WTC11 (cell line): ENCODE data around the gene PDE6B. TPM values are rescaled to one million over a fixed set of nuclear protein-coding genes. Genes with fewer than 3 reads are reported as not detected.

Experiments used
- ATAC-seq: fragments of 200-7000 bp; cut with Tn5 transposase; 2 replicates; pipeline ENCODE4 v1.10.0; 2021; ENCODE audit warnings: mild to moderate bottlenecking, moderate library complexity
- CTCF ChIA-PET: fragments of 300-600 bp; sonication (Branson Sonifier 250); formaldehyde crosslinking; loops from one replicate; lab custom pipeline; 2021; ENCODE audit warnings: antibody characterized with exemption; lab: Charles Lee
- POLR2A ChIA-PET: fragments of 350-600 bp; sonication (Branson Sonifier 250); formaldehyde crosslinking; loops from one replicate; lab custom pipeline; 2021; ENCODE audit warnings: antibody characterized with exemption; lab: Charles Lee
- DNase-seq: peaks from one replicate; pipeline ENCODE4 v3.0.0; 2021; ENCODE audit warnings: low spot score
- H3K27ac Mint-ChIP-seq: 2 replicates; pipeline ENCODE4 v1.8.0; 2021; ENCODE audit warnings: mixed read lengths
- H3K27me3 Mint-ChIP-seq: 2 replicates; pipeline ENCODE4 v1.8.0; 2021; ENCODE audit warnings: low read depth, mild to moderate bottlenecking, moderate library complexity, mixed read lengths
- H3K36me3 Mint-ChIP-seq: 2 replicates; pipeline ENCODE4 v1.8.0; 2021; ENCODE audit warnings: mixed read lengths
- H3K4me1 Mint-ChIP-seq: 2 replicates; pipeline ENCODE4 v1.8.0; 2022; ENCODE audit warnings: mixed read lengths
- H3K4me3 Mint-ChIP-seq: 2 replicates; pipeline ENCODE4 v1.8.0; 2021; ENCODE audit warnings: mild to moderate bottlenecking, moderate library complexity, mixed read lengths
- H3K9me3 Mint-ChIP-seq: 2 replicates; pipeline ENCODE4 v1.8.0; 2021; ENCODE audit warnings: mixed read lengths
- ATF3 ChIP-seq: sonication (generic); formaldehyde crosslinking; conservative IDR thresholded peaks from 2 replicates; pipeline ENCODE4 v1.8.1; 2022; ENCODE audit warnings: mild to moderate bottlenecking, missing genetic modification reagents
- CREB1 ChIP-seq: sonication (generic); formaldehyde crosslinking; IDR thresholded peaks from 2 replicates; pipeline ENCODE4 v1.8.0; 2023; ENCODE audit warnings: mild to moderate bottlenecking, missing genetic modification reagents
- EMX1 ChIP-seq: fragments of 250-450 bp; sonication (Bioruptor Pico); IDR thresholded peaks from 2 replicates; pipeline ENCODE4 v1.8.0; 2021; ENCODE audit warnings: mild to moderate bottlenecking
- GABPB1 ChIP-seq: sonication (generic); formaldehyde crosslinking; IDR thresholded peaks from 2 replicates; pipeline ENCODE4 v1.8.1; 2023; ENCODE audit warnings: mild to moderate bottlenecking, missing genetic modification reagents
- GRHL2 ChIP-seq: fragments of 250-450 bp; sonication (Bioruptor Pico); IDR thresholded peaks from 2 replicates; pipeline ENCODE4 v1.8.0; 2022; ENCODE audit warnings: mild to moderate bottlenecking, moderate library complexity; ENCODE audit not compliant: insufficient replicate concordance, severe bottlenecking
- JUN ChIP-seq: sonication (generic); formaldehyde crosslinking; IDR thresholded peaks from 2 replicates; pipeline ENCODE4 v1.8.0; 2023; ENCODE audit warnings: mild to moderate bottlenecking, missing genetic modification reagents
- MXD4 ChIP-seq: fragments of 250-450 bp; sonication (Bioruptor Pico); IDR thresholded peaks from 2 replicates; pipeline ENCODE4 v1.8.0; 2021; ENCODE audit warnings: mild to moderate bottlenecking, moderate library complexity, borderline replicate concordance
- NFATC4 ChIP-seq: fragments of 250-450 bp; sonication (Bioruptor Pico); IDR thresholded peaks from 2 replicates; pipeline ENCODE4 v1.9.0; 2021; ENCODE audit warnings: mild to moderate bottlenecking
- NR1H2 ChIP-seq: sonication (generic); formaldehyde crosslinking; IDR thresholded peaks from 2 replicates; pipeline ENCODE4 v1.9.0; 2021; ENCODE audit warnings: mild to moderate bottlenecking, moderate library complexity, missing genetic modification reagents
- NR2C2 ChIP-seq: sonication (generic); formaldehyde crosslinking; IDR thresholded peaks from 2 replicates; pipeline ENCODE4 v1.8.0; 2022; ENCODE audit warnings: mild to moderate bottlenecking, missing genetic modification reagents
- PRRX2 ChIP-seq: fragments of 250-450 bp; sonication (Bioruptor Pico); IDR thresholded peaks from 2 replicates; pipeline ENCODE4 v1.8.0; 2021; ENCODE audit warnings: mild to moderate bottlenecking
- RELA ChIP-seq: sonication (generic); formaldehyde crosslinking; IDR thresholded peaks from 2 replicates; pipeline ENCODE4 v1.8.1; 2022; ENCODE audit warnings: missing genetic modification reagents, mild to moderate bottlenecking, borderline replicate concordance
- SP1 ChIP-seq: sonication (generic); formaldehyde crosslinking; conservative IDR thresholded peaks from 2 replicates; pipeline ENCODE4 v1.8.1; 2022; ENCODE audit warnings: missing genetic modification reagents
- STAT6 ChIP-seq: sonication (generic); formaldehyde crosslinking; conservative IDR thresholded peaks from 2 replicates; pipeline ENCODE4 v1.8.1; 2023; ENCODE audit warnings: mild to moderate bottlenecking, low read depth, missing genetic modification reagents, moderate library complexity
- TEAD1 ChIP-seq: sonication (generic); formaldehyde crosslinking; IDR thresholded peaks from 2 replicates; pipeline ENCODE4 v1.8.0; 2022; ENCODE audit warnings: mild to moderate bottlenecking, missing genetic modification reagents
- ZNF121 ChIP-seq: sonication (generic); formaldehyde crosslinking; IDR thresholded peaks from 2 replicates; pipeline ENCODE4 v1.8.0; 2023; ENCODE audit warnings: missing genetic modification reagents
- ZNF138 ChIP-seq: sonication (generic); formaldehyde crosslinking; conservative IDR thresholded peaks from 2 replicates; pipeline ENCODE4 v1.8.1; 2022; ENCODE audit warnings: mild to moderate bottlenecking, moderate library complexity, missing genetic modification reagents
- ZNF232 ChIP-seq: sonication (generic); formaldehyde crosslinking; IDR thresholded peaks from 2 replicates; pipeline ENCODE4 v1.8.0; 2022; ENCODE audit warnings: mild to moderate bottlenecking, missing genetic modification reagents
- ZNF416 ChIP-seq: fragments of 250-450 bp; sonication (Bioruptor Pico); IDR thresholded peaks from 2 replicates; pipeline ENCODE4 v1.9.0; 2021; ENCODE audit warnings: mild to moderate bottlenecking, inconsistent platforms
- ZNF532 ChIP-seq: fragments of 250-450 bp; sonication (Bioruptor Pico); IDR thresholded peaks from 2 replicates; pipeline ENCODE4 v1.9.0; 2021; ENCODE audit warnings: mild to moderate bottlenecking, borderline replicate concordance
- total RNA-seq: library from RNA; stranded (reverse); gene quantifications from 3 replicates; pipeline ENCODE4 v1.2.3, GENCODE V29; 2021
- TF ChIP-seq, protein P1 (sequence below): sonication (generic); formaldehyde crosslinking; IDR thresholded peaks from 2 replicates; pipeline ENCODE4 v1.8.1; 2022; ENCODE audit warnings: low read depth, mild to moderate bottlenecking, moderate library complexity, missing genetic modification reagents, borderline replicate concordance
- TF ChIP-seq, protein P2 (sequence below): sonication (generic); formaldehyde crosslinking; IDR thresholded peaks from 2 replicates; pipeline ENCODE4 v1.8.1; 2023; ENCODE audit warnings: mild to moderate bottlenecking, missing genetic modification reagents, moderate library complexity
- TF ChIP-seq, protein P3 (sequence below): sonication (generic); formaldehyde crosslinking; IDR thresholded peaks from 2 replicates; pipeline ENCODE4 v1.8.1; 2022; ENCODE audit warnings: mild to moderate bottlenecking, missing genetic modification reagents, moderate library complexity, borderline replicate concordance
- TF ChIP-seq, protein P4 (sequence below): sonication (generic); formaldehyde crosslinking; IDR thresholded peaks from 2 replicates; pipeline ENCODE4 v1.8.0; 2023; ENCODE audit warnings: missing genetic modification reagents

Gene PDE6B
- total RNA-seq, 1 experiment from 2014 or later: 7.1 TPM

DNA sequence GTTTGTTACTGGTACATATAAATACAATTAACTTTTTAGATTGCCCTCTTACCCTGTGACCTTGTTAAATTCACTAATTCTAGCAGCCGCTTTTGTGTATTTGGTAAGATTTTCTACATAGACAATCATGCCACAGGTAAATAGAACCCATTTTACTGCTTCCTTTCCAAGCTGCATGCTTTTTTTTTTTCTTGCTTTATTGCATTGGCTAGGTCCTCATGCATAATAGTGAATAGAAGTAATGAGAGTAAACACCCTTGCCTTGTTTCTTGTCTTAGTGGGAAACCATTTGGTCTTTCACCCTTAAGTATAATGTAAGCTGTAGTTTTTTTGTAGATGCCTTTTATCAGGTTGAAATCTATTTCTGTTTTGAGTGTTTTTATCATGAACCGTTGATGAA lies 41.6 kb upstream of the PDE6B start:
- no peak for DNase-seq
- ChIA-PET CTCF (no interaction called here), POLR2A (no interaction called here)
- ATAC-seq: no peak
- peaks cover 57% of the 10 kb centered on the region for H3K27me3 Mint-ChIP-seq
- no peak overlapping the region for H3K4me3 Mint-ChIP-seq
- peaks cover 8% of the 10 kb centered on the region; the same call in 1 of the 2 replicates for H3K4me1 Mint-ChIP-seq
- TF ChIP-seq JUN (CRISPR knock-in tag) (no peak), RELA (CRISPR knock-in tag) (no peak), ZNF532 (CRISPR knock-in tag) (no peak), TEAD1 (no peak), GRHL2 (CRISPR knock-in tag) (no peak), CREB1 (CRISPR knock-in tag) (no peak), STAT6 (no peak), NR1H2 (no peak)
- TF ChIP-seq, protein P1, sequence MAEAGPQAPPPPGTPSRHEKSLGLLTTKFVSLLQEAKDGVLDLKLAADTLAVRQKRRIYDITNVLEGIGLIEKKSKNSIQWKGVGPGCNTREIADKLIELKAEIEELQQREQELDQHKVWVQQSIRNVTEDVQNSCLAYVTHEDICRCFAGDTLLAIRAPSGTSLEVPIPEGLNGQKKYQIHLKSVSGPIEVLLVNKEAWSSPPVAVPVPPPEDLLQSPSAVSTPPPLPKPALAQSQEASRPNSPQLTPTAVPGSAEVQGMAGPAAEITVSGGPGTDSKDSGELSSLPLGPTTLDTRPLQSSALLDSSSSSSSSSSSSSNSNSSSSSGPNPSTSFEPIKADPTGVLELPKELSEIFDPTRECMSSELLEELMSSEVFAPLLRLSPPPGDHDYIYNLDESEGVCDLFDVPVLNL (CRISPR knock-in tag): no peak
- TF ChIP-seq, protein P2, sequence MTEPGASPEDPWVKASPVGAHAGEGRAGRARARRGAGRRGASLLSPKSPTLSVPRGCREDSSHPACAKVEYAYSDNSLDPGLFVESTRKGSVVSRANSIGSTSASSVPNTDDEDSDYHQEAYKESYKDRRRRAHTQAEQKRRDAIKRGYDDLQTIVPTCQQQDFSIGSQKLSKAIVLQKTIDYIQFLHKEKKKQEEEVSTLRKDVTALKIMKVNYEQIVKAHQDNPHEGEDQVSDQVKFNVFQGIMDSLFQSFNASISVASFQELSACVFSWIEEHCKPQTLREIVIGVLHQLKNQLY (CRISPR knock-in tag): no peak
- peaks cover 18% of the 10 kb centered on the region for H3K9me3 Mint-ChIP-seq
- H3K27ac Mint-ChIP-seq: no peak overlapping the region
- peaks cover 7% of the 10 kb centered on the region for H3K36me3 Mint-ChIP-seq

DNA sequence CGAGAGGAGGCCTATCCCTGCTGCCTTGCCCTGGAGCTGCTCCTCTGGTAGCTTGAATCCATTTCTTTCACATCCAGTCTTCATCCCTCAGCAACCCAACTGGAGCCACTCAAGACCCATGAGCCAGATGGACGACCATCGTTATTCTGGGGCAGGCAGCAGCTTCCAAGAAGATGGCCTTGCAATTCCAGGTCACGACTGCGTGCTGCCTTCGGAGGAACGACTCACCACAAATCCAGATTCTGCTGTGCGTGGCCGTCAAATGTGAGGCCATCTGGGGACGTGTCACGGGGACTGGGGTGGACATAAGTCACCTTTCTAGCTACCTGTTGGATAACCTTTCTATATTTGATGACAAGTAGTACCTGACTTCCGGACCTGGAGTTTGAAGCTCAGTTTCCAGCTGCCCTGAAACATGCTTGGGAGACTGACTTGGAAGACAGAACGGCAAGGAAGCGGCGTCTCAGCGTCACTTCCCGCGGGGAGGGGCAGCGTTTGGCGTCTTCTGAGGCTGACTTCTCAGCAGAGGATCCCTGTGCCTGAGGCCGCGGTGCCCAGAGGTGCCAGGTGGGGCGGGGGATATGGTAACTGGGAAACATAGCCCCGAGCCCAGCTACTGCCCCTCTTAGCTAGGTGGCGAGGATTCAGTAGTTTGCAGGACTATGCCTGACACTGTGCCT lies 37.6 kb upstream of the PDE6B start:
- ChIA-PET CTCF (interaction anchor here (1.1 to 1.8 kb wide), 3 partner anchors 15 to 97 kb away, joined by 3 to 4 read pairs (median 3); no protein-coding TSS in a partner anchor), POLR2A (interaction anchor here (1.1 kb wide), 1 partner anchor 15 kb away, joined by 3 read pairs; no protein-coding TSS in a partner anchor)
- peaks cover 18% of the 10 kb centered on the region for H3K9me3 Mint-ChIP-seq
- peaks cover 22% of the 10 kb centered on the region for H3K27me3 Mint-ChIP-seq
- no peak overlapping the region for H3K27ac Mint-ChIP-seq
- ATAC-seq (no peak), DNase-seq (no peak)
- H3K4me3 Mint-ChIP-seq: no peak overlapping the region
- H3K36me3 Mint-ChIP-seq: peaks cover 7% of the 10 kb centered on the region
- H3K4me1 Mint-ChIP-seq: no peaks in the 10 kb centered on the region
- TF ChIP-seq, protein P3, sequence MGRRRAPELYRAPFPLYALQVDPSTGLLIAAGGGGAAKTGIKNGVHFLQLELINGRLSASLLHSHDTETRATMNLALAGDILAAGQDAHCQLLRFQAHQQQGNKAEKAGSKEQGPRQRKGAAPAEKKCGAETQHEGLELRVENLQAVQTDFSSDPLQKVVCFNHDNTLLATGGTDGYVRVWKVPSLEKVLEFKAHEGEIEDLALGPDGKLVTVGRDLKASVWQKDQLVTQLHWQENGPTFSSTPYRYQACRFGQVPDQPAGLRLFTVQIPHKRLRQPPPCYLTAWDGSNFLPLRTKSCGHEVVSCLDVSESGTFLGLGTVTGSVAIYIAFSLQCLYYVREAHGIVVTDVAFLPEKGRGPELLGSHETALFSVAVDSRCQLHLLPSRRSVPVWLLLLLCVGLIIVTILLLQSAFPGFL (CRISPR knock-in tag): no peak
- TF ChIP-seq GRHL2 (CRISPR knock-in tag) (no peak), NR2C2 (CRISPR knock-in tag) (no peak), NFATC4 (CRISPR knock-in tag) (no peak), ATF3 (CRISPR knock-in tag) (no peak), JUN (CRISPR knock-in tag) (no peak), SP1 (CRISPR knock-in tag) (no peak), EMX1 (CRISPR knock-in tag) (no peak), ZNF416 (no peak), ZNF121 (no peak), GABPB1 (CRISPR knock-in tag) (no peak), MXD4 (no peak), PRRX2 (CRISPR knock-in tag) (no peak), ZNF138 (CRISPR knock-in tag) (no peak), ZNF232 (CRISPR knock-in tag) (no peak)
- TF ChIP-seq, protein P4, sequence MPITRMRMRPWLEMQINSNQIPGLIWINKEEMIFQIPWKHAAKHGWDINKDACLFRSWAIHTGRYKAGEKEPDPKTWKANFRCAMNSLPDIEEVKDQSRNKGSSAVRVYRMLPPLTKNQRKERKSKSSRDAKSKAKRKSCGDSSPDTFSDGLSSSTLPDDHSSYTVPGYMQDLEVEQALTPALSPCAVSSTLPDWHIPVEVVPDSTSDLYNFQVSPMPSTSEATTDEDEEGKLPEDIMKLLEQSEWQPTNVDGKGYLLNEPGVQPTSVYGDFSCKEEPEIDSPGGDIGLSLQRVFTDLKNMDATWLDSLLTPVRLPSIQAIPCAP: no peak
